Astrocyte (in vitro differentiated cells and primary cell): Measurements from ENCODE around the gene SPPL2B. TPM values are rescaled to one million over a fixed set of nuclear protein-coding genes. Genes with fewer than 3 reads are reported as not detected.

Experiments
- DNase-seq: peaks from one replicate; pipeline ENCODE4 v3.0.0-alpha.2; 2010; ENCODE audit warnings: low read depth
- FAIRE-seq: peaks from 2 replicates; lab custom pipeline; 2011; peaks lifted over from hg19 to GRCh38; lab: Jason Lieb, UNC
- H2AFZ ChIP-seq: 2 replicates; pipeline ENCODE4 v1.6.0; 2012; ENCODE audit warnings: low read depth, low read length, inconsistent platforms
- H3K27ac ChIP-seq: 2 replicates; pipeline ENCODE4 v1.5.1; 2011; ENCODE audit warnings: low read depth, low read length, inconsistent platforms
- H3K27me3 ChIP-seq: 2 replicates; pipeline ENCODE4 v1.6.0; 2011; ENCODE audit warnings: low read length, inconsistent platforms; ENCODE audit not compliant: insufficient read depth
- H3K36me3 ChIP-seq: 2 replicates; pipeline ENCODE4 v1.5.1; 2011; ENCODE audit warnings: low read length, inconsistent platforms; ENCODE audit not compliant: insufficient read depth
- H3K4me1 ChIP-seq: 2 replicates; pipeline ENCODE4 v1.5.1; 2011; ENCODE audit warnings: low read length, inconsistent platforms; ENCODE audit not compliant: insufficient read depth
- H3K4me2 ChIP-seq: 2 replicates; pipeline ENCODE4 v1.6.0; 2012; ENCODE audit warnings: low read length, inconsistent platforms
- H3K4me3 ChIP-seq: 2 replicates; pipeline ENCODE4 v1.5.1; 2011; ENCODE audit warnings: low read depth, mild to moderate bottlenecking, low read length, inconsistent platforms; ENCODE audit not compliant: insufficient read depth
- H3K79me2 ChIP-seq: 2 replicates; pipeline ENCODE4 v1.6.0; 2012; ENCODE audit warnings: mild to moderate bottlenecking, low read length, inconsistent platforms; ENCODE audit not compliant: insufficient read depth
- H3K9ac ChIP-seq: 2 replicates; pipeline ENCODE4 v1.6.0; 2012; ENCODE audit warnings: mild to moderate bottlenecking, low read length, inconsistent platforms
- H3K9me3 ChIP-seq: 2 replicates; pipeline ENCODE4 v1.5.1; 2012; ENCODE audit warnings: low read depth, mild to moderate bottlenecking, low read length, inconsistent platforms; ENCODE audit not compliant: insufficient read depth
- H4K20me1 ChIP-seq: 2 replicates; pipeline ENCODE4 v1.6.0; 2012; ENCODE audit warnings: low read length, inconsistent platforms; ENCODE audit not compliant: insufficient read depth
- H3K27ac Mint-ChIP-seq: one replicate; pipeline ENCODE4 v1.8.0; 2021; ENCODE audit warnings: mild to moderate bottlenecking, mixed read lengths; ENCODE audit not compliant: unreplicated experiment
- H3K27me3 Mint-ChIP-seq: one replicate; pipeline ENCODE4 v1.8.0; 2021; ENCODE audit warnings: low read depth, mixed read lengths; ENCODE audit not compliant: unreplicated experiment
- H3K36me3 Mint-ChIP-seq: one replicate; pipeline ENCODE4 v1.8.0; 2021; ENCODE audit warnings: low read depth, mixed read lengths; ENCODE audit not compliant: unreplicated experiment
- H3K4me1 Mint-ChIP-seq: one replicate; pipeline ENCODE4 v1.8.0; 2021; ENCODE audit warnings: low read depth, mixed read lengths; ENCODE audit not compliant: unreplicated experiment
- H3K4me3 Mint-ChIP-seq: one replicate; pipeline ENCODE4 v1.8.0; 2021; ENCODE audit warnings: mild to moderate bottlenecking, moderate library complexity, mixed read lengths; ENCODE audit not compliant: unreplicated experiment
- H3K9me3 Mint-ChIP-seq: one replicate; pipeline ENCODE4 v1.8.0; 2021; ENCODE audit warnings: mild to moderate bottlenecking, mixed read lengths; ENCODE audit not compliant: unreplicated experiment
- CTCF ChIP-seq: IDR thresholded peaks from 2 replicates; pipeline ENCODE4 v1.5.1; 2011; ENCODE audit warnings: low read depth, mild to moderate bottlenecking, inconsistent platforms, low read length, moderate library complexity; ENCODE audit not compliant: insufficient read depth
- EZH2 ChIP-seq: IDR thresholded peaks from 2 replicates; pipeline ENCODE4 v1.6.1; 2012; ENCODE audit warnings: mild to moderate bottlenecking, low read length, inconsistent platforms; ENCODE audit not compliant: insufficient read depth
- total RNA-seq: library from RNA; stranded (reverse); gene quantifications from 2 replicates; pipeline ENCODE4 v1.2.1, GENCODE V29; 2021

SPPL2B gene
- total RNA-seq, 1 donor from 2014 or later = 55.4 TPM

GRCh38 chr19:2339644-2340310 is 11.3 kb downstream of the SPPL2B start:
- FAIRE-seq = no peak
- H3K36me3 Mint-ChIP-seq = no peaks in the 10 kb centered on the region

GRCh38 chr19:2340496-2341243 is 12.2 kb downstream of the SPPL2B start:
- H3K27ac Mint-ChIP-seq = no peak overlapping the region
- Histone ChIP-seq H3K27ac (no peak overlapping the region), H3K27me3 (no peaks in the 10 kb centered on the region), H3K9ac (no peak overlapping the region), H3K4me2 (no peak overlapping the region), H2AFZ (no peak overlapping the region), H3K79me2 (peaks cover 26% of the 10 kb centered on the region), H3K4me1 (peaks cover 4% of the 10 kb centered on the region), H3K9me3 (no peaks in the 10 kb centered on the region), H3K4me3 (no peak overlapping the region), H3K36me3 (no peaks in the 10 kb centered on the region), H4K20me1 (peaks cover 31% of the 10 kb centered on the region)
- H3K27me3 Mint-ChIP-seq = no peaks in the 10 kb centered on the region
- TF ChIP-seq EZH2 (no peak), CTCF (no peak)
- no peaks in the 10 kb centered on the region for H3K36me3 Mint-ChIP-seq
- DNase-seq (no peak), FAIRE-seq (no peak)
- no peaks in the 10 kb centered on the region for H3K9me3 Mint-ChIP-seq
- H3K4me3 Mint-ChIP-seq = no peak overlapping the region
- H3K4me1 Mint-ChIP-seq = no peaks in the 10 kb centered on the region

More at GRCh38 chr19:2339644-2340310, 11.3 kb downstream of the SPPL2B start:
- H3K4me2 ChIP-seq = no peak overlapping the region
- H3K27ac Mint-ChIP-seq = no peak overlapping the region
- no peak for DNase-seq
- H4K20me1 ChIP-seq = peaks cover 38% of the 10 kb centered on the region
- no peak overlapping the region for H2AFZ ChIP-seq
- no peaks in the 10 kb centered on the region for H3K4me1 Mint-ChIP-seq
- H3K4me3 Mint-ChIP-seq = no peak overlapping the region
- no peaks in the 10 kb centered on the region for H3K36me3 ChIP-seq
- H3K9me3 ChIP-seq = no peaks in the 10 kb centered on the region
- peaks cover 4% of the 10 kb centered on the region for H3K4me1 ChIP-seq
- no peak overlapping the region for H3K27ac ChIP-seq
- no peak for TF ChIP-seq EZH2
- no peak for TF ChIP-seq CTCF
- H3K9me3 Mint-ChIP-seq = no peaks in the 10 kb centered on the region
- no peaks in the 10 kb centered on the region for H3K27me3 Mint-ChIP-seq
- peaks cover 31% of the 10 kb centered on the region for H3K79me2 ChIP-seq
- no peaks in the 10 kb centered on the region for H3K27me3 ChIP-seq
- no peak overlapping the region for H3K4me3 ChIP-seq
- no peak overlapping the region for H3K9ac ChIP-seq
